SK-N-MC (cell line): ENCODE measurements around the gene CCDC73.

ENCODE experiments used
- EZH2 ChIP-seq: fragments of 200-600 bp; sonication (generic); IDR thresholded peaks from one replicate; pipeline ENCODE4 v1.6.1; 2017; ENCODE audit warnings: antibody characterized with exemption
- FOXP2 ChIP-seq: optimal IDR thresholded peaks from 2 replicates; pipeline ENCODE3; 2011; ENCODE audit warnings: mild to moderate bottlenecking, moderate library complexity; ENCODE audit not compliant: insufficient read depth; ENCODE audit errors: extremely low read length, control extremely low read depth
- POLR2AphosphoS5 ChIP-seq: IDR thresholded peaks from 2 replicates; pipeline ENCODE4 v1.6.1; 2012; ENCODE audit warnings: mild to moderate bottlenecking, low read depth, low read length, borderline replicate concordance

DNA sequence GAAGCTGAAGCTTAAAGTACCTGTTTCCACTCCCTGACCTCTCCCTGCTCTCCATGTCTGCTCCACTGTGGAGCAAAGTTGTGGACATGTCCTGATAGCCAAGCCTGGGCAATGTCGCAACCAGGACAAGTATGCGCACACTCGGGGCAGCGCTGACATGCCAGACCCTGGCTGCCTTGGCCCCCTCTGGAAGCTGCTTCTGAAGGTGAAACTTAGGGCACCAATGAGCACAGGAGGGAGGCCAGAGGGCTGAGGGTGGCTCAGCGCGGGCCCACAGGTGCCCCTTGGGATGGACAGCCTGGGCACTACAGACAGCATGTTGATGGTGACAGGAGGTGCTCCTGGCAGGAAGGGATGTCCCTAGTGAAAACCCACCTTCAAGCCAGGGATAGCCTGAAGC, 90.2 kb downstream of the CCDC73 start:
- TF ChIP-seq EZH2 (no peak), POLR2AphosphoS5 (no peak), FOXP2 (no peak)
